HepG2 (cell line): ENCODE measurements around the gene PRDX2. TPM values are rescaled to one million over a fixed set of nuclear protein-coding genes. Genes with fewer than 3 reads are reported as not detected.

Source experiments
- ARHGAP35 ChIP-seq: sonication (generic); formaldehyde crosslinking; IDR thresholded peaks from 2 replicates; pipeline ENCODE4 v1.9.0; 2022; ENCODE audit warnings: mild to moderate bottlenecking, inconsistent platforms, moderate library complexity, missing genetic modification reagents, borderline replicate concordance
- ELF3 ChIP-seq: IDR thresholded peaks from 2 replicates; pipeline ENCODE4 v1.6.1; 2016; ENCODE audit warnings: missing genetic modification reagents, missing compliant biosample characterization
- FOSL1 ChIP-seq: sonication (generic); formaldehyde crosslinking; IDR thresholded peaks from 2 replicates; pipeline ENCODE4 v1.9.0; 2021; ENCODE audit warnings: missing genetic modification reagents, borderline replicate concordance
- GLI4 ChIP-seq: sonication (generic); formaldehyde crosslinking; IDR thresholded peaks from 2 replicates; pipeline ENCODE4 v1.5.1; 2020; ENCODE audit warnings: missing genetic modification reagents, mild to moderate bottlenecking, moderate library complexity, borderline replicate concordance
- HHEX ChIP-seq: IDR thresholded peaks from 2 replicates; pipeline ENCODE4 v1.6.1; 2016; ENCODE audit warnings: control low read depth
- MED8 ChIP-seq: sonication (generic); formaldehyde crosslinking; IDR thresholded peaks from 2 replicates; pipeline ENCODE4 v1.8.1; 2023; ENCODE audit warnings: mild to moderate bottlenecking, missing genetic modification reagents; ENCODE audit not compliant: insufficient replicate concordance
- MXI1 ChIP-seq: IDR thresholded peaks from 3 replicates; pipeline ENCODE4 v1.6.1; 2012; ENCODE audit warnings: low read depth, low read length, inconsistent platforms, borderline replicate concordance
- RNF2 ChIP-seq: fragments of 450-650 bp; conservative IDR thresholded peaks from 2 replicates; pipeline ENCODE4 v1.6.1; 2016; ENCODE audit warnings: low read depth
- ZNF264 ChIP-seq: sonication (generic); formaldehyde crosslinking; IDR thresholded peaks from 2 replicates; pipeline ENCODE4 v1.4.0; 2020; ENCODE audit warnings: missing genetic modification reagents
- ZNF768 ChIP-seq: sonication (generic); formaldehyde crosslinking; IDR thresholded peaks from 2 replicates; pipeline ENCODE4 v1.4.0; 2020; ENCODE audit warnings: missing genetic modification reagents
- ZNF782 ChIP-seq: sonication (generic); formaldehyde crosslinking; IDR thresholded peaks from 2 replicates; pipeline ENCODE4 v1.4.0; 2020; ENCODE audit warnings: missing genetic modification reagents, mild to moderate bottlenecking, borderline replicate concordance
- ZNF878 ChIP-seq: sonication (generic); formaldehyde crosslinking; IDR thresholded peaks from 2 replicates; pipeline ENCODE4 v1.8.1; 2023; ENCODE audit warnings: mild to moderate bottlenecking, missing genetic modification reagents, moderate library complexity
- polyA plus RNA-seq, 8 experiments: library from polyadenylated mRNA; depleted of rRNA in 3 of 8; stranded (reverse) in 7 of 8; unstranded in 1 of 8; fragments of >200 nt; fragmentation: Illumina TruSeq in 4 of 8; extraction: Trizol in 4 of 8; gene quantifications; 2 replicates each; pipeline versions ENCODE4 v1.2.1 to v1.2.3, GENCODE V29; 2011 to 2016; ENCODE audit warnings: low read depth in 4 of 8, missing spikeins in 1 of 8, mixed read lengths in 1 of 8; ENCODE audit not compliant: insufficient read depth in 1 of 8
- total RNA-seq, 5 experiments: library from RNA; depleted of rRNA; stranded (reverse); fragments of >200 nt; fragmentation: Illumina TruSeq; extraction: Trizol; gene quantifications; 2 replicates each; pipeline ENCODE4 v1.2.3, GENCODE V29; 2016; ENCODE audit warnings: low read depth in 1 of 5
- TF ChIP-seq, protein P1 (sequence below): sonication (generic); formaldehyde crosslinking; IDR thresholded peaks from 2 replicates; pipeline ENCODE4 v1.5.0; 2020; ENCODE audit warnings: mild to moderate bottlenecking, missing genetic modification reagents, borderline replicate concordance
- TF ChIP-seq, protein P2 (sequence below): sonication (generic); formaldehyde crosslinking; IDR thresholded peaks from 2 replicates; pipeline ENCODE4 v1.4.0; 2020; ENCODE audit warnings: missing genetic modification reagents, low read depth, mild to moderate bottlenecking, borderline replicate concordance
- TF ChIP-seq, protein P3 (sequence below): sonication (generic); formaldehyde crosslinking; IDR thresholded peaks from 2 replicates; pipeline ENCODE4 v1.4.0; 2020; ENCODE audit warnings: mild to moderate bottlenecking, missing genetic modification reagents, borderline replicate concordance

Gene PRDX2
- total and polyA plus RNA-seq, 2 of the 13 experiments (the other 11 are each of a cell fraction or from before 2014, with no cell fraction given) = 218 to 381 TPM

DNA sequence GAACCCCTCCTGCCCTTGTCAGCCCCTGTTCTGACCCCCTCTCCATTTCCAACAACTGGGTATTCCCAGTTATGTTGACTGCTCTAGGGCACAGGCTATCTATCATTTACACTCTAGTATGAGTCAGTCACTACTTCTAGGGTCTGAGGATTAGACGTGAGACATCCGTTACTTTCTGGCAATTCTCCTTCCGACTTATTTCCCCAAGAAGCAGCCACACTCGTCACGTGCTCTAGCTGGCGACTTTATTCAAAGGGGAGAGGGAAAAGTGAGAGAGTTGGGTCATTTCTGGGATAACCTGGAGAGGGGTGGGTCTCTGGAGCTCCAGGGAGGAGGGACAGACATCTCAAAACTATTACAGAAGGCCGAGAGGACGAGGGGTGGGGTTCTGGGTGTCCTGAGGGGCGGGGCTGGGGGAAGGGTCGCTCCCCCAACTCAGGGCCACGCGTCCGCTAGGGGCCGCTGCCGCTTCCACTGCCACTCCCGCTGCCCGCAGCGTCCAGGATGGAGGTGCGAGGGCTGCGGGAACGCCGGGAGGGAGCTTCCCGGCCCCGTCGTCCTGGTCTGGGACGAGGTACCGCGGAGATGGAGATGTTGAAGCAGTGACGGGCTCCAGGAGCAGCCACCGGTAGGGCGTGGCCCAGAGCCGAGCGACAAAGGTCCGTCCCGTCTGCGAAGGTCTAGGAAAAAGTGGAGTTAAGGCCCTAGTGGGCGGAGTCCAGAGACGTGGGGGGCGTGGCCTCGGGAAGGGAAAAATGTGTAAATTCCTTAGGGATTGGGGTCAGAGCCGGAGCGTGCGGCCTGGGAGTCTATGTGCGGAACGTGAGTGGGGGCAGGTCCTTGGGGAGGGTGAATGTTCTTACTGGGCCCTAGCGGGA, 23.9 kb upstream of the PRDX2 start (continued):
- TF ChIP-seq, protein P1, sequence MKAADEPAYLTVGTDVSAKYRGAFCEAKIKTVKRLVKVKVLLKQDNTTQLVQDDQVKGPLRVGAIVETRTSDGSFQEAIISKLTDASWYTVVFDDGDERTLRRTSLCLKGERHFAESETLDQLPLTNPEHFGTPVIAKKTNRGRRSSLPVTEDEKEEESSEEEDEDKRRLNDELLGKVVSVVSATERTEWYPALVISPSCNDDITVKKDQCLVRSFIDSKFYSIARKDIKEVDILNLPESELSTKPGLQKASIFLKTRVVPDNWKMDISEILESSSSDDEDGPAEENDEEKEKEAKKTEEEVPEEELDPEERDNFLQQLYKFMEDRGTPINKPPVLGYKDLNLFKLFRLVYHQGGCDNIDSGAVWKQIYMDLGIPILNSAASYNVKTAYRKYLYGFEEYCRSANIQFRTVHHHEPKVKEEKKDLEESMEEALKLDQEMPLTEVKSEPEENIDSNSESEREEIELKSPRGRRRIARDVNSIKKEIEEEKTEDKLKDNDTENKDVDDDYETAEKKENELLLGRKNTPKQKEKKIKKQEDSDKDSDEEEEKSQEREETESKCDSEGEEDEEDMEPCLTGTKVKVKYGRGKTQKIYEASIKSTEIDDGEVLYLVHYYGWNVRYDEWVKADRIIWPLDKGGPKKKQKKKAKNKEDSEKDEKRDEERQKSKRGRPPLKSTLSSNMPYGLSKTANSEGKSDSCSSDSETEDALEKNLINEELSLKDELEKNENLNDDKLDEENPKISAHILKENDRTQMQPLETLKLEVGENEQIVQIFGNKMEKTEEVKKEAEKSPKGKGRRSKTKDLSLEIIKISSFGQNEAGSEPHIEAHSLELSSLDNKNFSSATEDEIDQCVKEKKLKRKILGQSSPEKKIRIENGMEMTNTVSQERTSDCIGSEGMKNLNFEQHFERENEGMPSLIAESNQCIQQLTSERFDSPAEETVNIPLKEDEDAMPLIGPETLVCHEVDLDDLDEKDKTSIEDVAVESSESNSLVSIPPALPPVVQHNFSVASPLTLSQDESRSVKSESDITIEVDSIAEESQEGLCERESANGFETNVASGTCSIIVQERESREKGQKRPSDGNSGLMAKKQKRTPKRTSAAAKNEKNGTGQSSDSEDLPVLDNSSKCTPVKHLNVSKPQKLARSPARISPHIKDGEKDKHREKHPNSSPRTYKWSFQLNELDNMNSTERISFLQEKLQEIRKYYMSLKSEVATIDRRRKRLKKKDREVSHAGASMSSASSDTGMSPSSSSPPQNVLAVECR (CRISPR knock-in tag) = no peak; the same call in 1 of the 2 replicates
- TF ChIP-seq MXI1 (0 out of 3 replicates have a peak, but pooled peaks have one; percentile 17), MED8 (CRISPR knock-in tag) (no peak), ZNF782 (CRISPR knock-in tag) (no peak), GLI4 (CRISPR knock-in tag) (no peak), ARHGAP35 (CRISPR knock-in tag) (no peak), RNF2 (no peak), ELF3 (peak; percentile 40; the same call in 1 of the 2 replicates), FOSL1 (no peak), ZNF768 (peak; percentile 28; the same call in 1 of the 2 replicates), ZNF878 (CRISPR knock-in tag) (no peak), ZNF264 (CRISPR knock-in tag) (no peak), HHEX (no peak)
- TF ChIP-seq, protein P2, sequence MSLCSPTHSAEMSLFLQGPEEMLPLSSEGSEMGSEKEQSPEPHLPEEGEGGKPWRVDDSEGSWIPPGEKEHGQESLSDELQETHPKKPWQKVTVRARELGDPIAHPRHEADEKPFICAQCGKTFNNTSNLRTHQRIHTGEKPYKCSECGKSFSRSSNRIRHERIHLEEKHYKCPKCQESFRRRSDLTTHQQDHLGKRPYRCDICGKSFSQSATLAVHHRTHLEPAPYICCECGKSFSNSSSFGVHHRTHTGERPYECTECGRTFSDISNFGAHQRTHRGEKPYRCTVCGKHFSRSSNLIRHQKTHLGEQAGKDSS (CRISPR knock-in tag) = no peak
- TF ChIP-seq, protein P3, sequence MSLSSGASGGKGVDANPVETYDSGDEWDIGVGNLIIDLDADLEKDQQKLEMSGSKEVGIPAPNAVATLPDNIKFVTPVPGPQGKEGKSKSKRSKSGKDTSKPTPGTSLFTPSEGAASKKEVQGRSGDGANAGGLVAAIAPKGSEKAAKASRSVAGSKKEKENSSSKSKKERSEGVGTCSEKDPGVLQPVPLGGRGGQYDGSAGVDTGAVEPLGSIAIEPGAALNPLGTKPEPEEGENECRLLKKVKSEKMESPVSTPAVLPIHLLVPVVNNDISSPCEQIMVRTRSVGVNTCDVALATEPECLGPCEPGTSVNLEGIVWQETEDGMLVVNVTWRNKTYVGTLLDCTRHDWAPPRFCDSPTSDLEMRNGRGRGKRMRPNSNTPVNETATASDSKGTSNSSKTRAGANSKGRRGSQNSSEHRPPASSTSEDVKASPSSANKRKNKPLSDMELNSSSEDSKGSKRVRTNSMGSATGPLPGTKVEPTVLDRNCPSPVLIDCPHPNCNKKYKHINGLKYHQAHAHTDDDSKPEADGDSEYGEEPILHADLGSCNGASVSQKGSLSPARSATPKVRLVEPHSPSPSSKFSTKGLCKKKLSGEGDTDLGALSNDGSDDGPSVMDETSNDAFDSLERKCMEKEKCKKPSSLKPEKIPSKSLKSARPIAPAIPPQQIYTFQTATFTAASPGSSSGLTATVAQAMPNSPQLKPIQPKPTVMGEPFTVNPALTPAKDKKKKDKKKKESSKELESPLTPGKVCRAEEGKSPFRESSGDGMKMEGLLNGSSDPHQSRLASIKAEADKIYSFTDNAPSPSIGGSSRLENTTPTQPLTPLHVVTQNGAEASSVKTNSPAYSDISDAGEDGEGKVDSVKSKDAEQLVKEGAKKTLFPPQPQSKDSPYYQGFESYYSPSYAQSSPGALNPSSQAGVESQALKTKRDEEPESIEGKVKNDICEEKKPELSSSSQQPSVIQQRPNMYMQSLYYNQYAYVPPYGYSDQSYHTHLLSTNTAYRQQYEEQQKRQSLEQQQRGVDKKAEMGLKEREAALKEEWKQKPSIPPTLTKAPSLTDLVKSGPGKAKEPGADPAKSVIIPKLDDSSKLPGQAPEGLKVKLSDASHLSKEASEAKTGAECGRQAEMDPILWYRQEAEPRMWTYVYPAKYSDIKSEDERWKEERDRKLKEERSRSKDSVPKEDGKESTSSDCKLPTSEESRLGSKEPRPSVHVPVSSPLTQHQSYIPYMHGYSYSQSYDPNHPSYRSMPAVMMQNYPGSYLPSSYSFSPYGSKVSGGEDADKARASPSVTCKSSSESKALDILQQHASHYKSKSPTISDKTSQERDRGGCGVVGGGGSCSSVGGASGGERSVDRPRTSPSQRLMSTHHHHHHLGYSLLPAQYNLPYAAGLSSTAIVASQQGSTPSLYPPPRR (CRISPR knock-in tag) = no peak
